GM19324 (cell line): ENCODE measurements around the gene MTX2.
A peak's percentile ranks its signal among the peaks of the same experiment; 100 is the strongest.

Experiments used
- ATAC-seq: cut with Tn5 transposase; IDR thresholded peaks from one replicate; pipeline ENCODE4 v1.9.1; 2021; ENCODE audit warnings: mild to moderate bottlenecking, moderate library complexity; ENCODE audit not compliant: unreplicated experiment, low FRiP score

MTX2 gene

DNA sequence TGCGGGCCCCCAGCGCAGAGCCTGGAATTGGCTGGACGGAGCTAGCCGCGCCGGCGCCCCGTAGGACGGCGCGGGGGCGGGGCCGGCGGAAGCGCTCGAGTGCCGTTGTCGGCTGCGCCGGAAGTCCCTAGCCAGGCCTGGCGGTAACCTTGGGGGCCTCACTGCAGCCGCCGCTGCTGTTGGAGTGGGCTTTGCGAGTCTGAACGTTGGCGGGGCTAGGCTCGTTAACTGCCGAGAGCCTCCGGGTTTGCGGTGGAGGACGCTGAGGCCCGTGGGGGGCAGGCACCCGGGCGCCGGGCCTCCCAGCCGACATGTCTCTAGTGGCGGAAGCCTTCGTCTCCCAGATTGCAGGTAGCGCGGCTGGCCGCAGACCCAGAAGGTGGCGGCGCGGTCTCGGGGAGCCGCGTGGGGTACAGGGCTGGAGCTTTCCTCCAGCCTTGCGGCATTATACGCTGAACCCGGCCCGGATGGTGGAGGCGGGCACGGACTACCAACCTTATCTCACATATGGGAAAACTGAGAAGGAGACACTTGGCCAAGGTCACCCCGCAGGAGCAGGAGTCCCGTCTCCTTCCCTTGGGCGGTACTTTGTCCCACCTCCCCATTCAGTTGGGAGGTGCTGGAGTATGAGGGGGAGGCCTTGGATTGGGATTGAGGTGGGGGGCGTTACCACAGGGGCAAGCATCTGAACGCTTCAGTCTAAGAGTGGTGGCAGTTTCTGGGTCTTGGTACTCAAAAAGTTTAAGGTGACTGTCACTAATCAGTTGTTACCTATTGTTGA lies at the start of gene MTX2:
Gene MTX2, plus strand, starts transcription at position 124 of the 781 bp plus-strand sequence. Its CDS starts 188 bp downstream, at position 312.
- peak; percentile 97 for ATAC-seq

DNA sequence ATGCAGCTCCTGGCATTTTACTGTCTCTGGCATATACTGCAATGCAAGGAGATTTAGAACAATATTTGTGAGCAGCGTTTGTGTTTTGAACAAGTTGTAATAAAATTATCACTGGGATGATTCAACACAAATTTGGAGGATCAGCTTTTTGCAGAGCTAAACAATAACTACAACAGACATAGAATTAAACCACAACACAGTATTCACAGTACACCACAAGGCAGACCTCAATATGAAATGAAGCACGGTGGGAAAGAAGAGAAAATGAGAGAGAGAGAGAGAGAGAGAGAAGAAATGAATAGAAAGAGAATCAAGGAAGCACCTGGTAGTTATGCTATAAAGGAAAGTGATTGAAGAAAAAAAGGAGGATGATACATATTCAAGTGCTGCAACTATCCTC lies 41.4 kb upstream of the MTX2 start:
- no peak for ATAC-seq

DNA sequence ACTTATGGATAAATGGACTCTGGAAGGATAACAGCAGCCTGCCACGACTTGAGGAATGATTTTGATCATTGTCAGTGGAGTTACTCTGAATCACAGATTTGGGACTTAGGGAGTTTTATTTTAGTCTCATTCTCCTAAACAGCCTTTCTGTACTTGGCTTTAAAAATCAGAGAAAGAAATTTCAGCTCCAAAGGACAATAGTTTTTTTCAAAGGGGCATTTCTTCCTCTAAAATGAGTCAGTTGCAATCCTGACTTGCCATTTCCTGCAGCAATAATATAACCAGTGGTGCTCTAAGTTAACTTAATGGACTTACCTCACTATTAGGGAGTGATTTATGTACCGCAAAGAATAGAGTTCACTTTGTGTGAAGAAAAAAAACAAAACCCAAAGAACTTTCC lies 35.1 kb upstream of the MTX2 start:
- ATAC-seq, result no peak

DNA sequence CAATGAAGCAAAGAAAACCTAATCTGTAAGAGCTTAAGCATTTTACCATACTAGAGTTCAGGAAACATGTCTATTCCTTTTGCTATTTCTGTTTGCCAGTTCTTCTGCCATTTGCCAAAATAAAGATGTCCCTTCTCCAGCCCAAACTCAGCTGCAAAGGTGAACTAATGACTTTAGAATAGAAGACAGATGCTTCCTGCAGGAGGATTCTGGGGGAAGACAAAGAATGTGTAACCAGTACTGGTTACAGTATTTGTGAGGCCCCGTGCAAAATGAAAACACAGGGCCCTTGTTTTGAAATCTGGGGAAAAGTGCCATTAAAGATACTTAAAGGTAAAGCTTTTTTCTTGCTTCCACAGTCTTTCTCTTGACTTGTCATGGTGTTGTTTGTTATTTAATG lies 34.3 kb upstream of the MTX2 start:
- no peak for ATAC-seq

DNA sequence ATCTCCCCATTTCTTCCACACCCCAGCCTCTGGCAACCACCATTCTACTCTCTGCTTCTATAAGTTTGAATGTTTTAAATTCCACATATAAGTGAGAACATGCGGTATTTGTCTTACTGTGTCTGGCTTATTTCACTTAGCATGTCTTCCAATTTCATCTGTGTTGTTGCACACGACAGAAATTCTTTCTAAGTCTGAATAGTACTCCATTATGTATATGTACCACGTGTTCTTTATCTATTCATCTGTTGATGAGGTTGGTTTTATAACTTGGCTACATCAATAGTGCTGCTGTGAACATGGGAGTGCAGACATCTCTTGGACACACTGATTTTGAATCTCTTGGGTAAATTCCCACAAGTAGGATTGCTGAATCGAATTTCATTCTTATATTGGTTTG lies 31.8 kb upstream of the MTX2 start:
- no peak for ATAC-seq

DNA sequence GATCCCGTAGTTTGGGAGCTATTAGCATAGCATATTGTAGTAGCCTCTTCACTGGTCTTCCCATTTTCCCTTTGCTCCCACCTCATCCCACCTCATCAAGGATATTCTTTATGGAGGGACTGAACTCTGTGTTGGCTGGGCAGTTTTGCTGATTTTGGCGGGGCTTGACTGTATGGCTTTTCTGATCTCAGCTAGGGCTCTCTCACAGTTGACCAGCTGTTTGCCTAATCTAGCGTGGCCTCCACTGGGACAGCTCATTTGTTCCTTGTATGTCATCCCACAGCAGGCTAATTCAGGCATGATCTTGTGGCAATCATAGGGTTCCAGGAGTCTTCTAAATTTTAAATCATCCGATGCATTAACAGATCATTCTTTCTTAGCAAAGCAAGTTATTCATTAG lies 30.2 kb upstream of the MTX2 start:
- no peak for ATAC-seq

DNA sequence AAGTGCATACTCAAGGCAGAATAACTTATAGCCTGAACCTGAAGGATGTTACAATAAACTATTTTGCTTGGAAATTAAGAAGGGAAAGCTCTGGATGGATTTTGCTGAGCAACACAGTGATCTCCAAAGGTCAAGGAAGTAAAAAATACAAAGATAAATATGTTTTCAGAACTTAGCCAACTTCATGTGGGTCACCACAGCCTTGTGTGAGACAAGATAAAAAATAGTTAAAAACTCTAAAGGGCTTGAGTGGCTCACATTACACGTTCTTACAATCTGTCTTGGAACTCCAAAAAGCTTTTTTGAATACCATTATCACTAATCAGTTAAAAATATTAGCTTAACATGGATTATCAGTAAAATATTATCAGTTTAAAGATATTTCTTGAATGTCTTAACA lies 28.9 kb upstream of the MTX2 start:
- no peak for ATAC-seq

DNA sequence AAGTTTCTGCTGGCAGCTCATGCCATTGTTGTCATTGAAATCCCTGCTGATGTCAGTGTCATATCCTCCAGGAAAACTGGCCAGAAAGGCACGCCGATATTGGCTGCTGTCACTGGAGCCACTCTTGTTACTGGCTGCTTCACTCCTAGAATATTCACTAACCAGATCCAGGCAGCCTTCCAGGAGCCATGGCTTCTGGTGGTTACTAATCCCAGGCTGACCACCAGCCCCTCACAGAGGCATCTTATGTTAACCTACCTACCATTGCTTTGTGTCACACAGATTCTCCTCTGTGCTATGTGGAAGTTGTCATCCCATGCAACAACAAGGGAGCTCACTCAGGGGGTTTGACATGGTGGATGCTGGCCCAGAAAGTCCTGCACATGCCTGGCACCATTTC lies 27.0 kb upstream of the MTX2 start:
- ATAC-seq, result no peak

DNA sequence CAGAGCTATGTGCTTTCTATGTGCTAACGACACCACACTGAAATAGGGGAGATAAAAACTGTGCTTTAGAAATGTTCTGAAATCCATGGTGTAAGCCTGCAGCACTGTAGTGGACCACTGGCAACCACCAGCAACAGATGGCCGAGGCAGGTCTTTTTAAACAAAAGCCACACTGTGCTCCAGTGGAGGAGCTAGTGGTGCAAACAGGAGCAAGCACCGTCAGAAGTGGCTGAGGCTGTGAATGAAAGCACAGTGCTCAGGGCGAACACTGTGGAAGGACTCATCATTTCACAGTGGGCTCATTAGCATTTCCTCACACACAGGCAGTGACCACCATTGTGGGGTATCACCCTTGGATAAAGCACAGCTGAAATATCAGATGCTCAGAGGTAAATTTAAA lies 22.9 kb upstream of the MTX2 start:
- no peak for ATAC-seq

DNA sequence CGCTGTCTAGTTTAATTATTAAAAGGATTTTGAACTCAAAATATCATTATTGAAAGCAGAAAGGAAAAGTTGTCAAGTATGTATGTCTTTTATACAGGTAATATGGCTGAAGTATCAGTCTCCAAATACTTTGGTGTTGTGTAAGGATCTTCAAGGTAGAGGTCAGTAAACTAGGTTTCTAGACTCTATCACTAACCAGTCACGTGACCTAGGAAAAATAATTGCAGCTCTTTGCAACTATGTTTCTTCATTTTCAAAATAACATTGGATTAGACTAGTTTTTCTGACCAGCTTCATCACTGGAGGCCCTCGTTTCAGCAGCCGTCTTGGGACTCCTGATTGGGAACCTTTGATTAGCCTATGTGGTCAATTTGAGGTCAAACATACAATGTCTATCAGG lies 21.4 kb upstream of the MTX2 start:
- no peak for ATAC-seq

DNA sequence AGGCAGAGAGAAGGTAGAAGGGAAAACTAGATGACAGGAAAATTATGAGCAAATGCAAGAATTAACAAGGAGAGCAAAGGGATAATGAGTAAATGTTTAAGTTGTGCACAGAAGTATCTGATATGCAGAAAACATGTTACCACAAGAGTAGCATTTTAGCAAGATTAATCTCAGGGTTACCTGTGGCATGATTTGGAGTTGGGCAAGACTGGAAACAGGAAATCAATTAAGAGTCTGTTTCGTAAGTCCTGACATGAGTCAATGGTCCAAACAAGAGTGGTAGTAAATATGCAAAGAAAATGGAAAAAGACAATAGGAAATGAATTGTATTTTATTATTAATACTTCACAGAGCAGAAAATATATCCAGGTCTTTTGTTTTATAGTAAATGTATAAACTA lies 17.3 kb upstream of the MTX2 start:
- ATAC-seq, result no peak

DNA sequence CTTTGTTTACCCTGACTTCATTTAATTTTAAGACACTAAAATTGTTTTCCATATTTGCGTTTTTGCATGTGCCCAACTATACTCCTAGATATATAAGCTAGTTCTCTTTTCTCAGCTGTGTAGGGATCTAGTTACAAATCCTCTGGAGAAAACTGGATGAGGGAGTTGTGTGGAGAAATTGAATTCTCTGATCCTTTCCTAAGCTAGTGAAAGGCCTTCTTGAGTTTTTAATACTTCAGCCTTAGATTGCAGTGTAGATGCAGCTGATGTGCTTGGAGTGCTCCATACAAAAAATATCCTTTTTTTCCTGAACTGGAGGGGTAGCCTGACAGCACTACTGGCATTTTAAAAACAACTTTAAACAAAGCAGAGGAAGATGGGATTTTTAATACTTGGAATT lies 8.6 kb upstream of the MTX2 start:
- no peak for ATAC-seq

DNA sequence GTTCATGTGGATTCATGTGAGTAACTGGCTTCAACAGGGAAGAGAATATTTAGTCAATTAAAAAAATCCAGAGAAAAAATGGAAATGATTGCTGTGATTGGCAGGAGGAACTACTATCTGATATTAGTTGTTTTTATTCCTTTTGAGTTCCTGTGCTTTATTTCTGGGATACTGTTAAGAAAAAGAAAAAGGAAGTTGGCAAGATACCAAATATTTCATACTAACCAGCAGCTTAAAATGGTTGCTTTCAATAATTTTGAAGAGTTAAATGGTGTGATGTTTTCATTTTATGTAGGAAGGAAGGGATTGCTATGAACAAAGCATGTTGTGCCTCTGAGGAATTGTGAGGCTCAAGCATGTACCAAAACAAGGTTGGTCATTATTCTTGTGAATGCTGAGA lies 8.1 kb upstream of the MTX2 start:
- ATAC-seq, result no peak

DNA sequence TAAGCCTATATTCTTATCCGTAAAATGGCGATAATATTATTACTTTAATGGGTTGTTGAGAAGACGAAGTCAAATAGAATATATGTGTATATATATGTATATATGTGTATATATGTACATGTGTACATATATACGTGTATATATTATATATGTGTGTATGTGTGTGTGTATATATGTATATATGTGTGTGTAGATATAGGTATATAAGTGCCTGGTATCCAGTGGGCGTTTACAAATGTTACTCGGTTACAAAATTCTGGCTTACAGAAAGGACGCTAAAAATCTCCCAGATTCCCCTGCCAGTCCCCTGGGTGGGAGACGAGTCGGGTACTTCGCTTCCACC lies 295 bp upstream of the MTX2 start:
- ATAC-seq, result peak; percentile 15

DNA sequence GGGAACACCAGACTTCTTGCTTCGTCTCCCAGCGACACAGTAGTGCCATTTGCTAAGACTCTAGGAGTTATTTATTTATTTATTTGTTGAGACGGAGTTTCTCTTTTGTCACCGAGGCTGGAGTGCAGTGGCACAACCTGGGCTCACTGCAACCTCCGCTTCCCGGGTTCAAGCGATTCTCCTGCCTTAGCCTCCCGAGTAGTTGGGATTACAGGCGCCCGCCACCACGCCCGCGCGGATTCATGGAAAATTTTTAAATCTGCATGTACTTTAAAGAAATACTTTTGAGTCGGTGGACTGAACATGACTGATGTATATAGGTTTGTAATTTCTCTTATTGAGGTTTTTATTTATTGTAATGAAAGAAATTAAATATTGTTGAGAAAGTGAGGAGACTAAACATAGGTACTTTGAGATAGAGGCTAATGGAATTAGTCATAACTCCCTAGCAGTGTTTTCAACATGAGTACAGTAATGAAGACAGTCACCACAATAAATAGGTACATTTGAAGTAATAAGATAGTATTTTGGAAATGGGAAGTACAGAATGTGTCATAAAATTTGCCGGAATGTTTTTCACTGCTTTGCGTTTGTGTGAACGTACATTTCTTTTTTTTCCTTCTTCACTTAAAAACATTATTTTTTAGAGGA lies 983 bp downstream of the MTX2 start:
- no peak for ATAC-seq

DNA sequence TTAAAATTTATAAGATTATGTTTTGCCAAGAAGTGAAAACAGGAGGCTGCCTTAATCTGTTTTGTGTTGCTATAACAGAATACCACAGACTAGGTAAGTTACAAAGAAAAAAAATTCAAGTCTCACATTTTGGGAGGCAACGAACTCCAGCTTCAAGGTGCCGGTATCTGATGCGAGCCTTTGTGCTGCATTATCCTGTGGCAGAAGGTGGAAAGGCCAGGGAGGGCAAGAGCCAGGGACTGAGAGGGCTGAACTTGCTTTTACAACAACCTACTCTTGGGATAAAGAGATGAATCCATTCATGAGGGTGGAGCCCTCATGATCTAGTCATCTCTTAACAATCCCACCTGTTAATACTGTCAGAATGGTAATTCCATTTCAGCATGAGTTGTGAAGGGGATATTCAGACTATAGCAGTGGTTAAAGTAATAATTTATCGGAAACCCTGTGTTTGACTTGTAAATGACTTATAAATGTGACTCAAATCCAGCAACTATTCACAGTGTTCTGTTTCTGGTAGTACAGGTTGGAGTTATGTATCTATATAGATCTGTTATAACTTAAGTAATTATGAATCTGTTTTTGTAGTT lies 3.7 kb downstream of the MTX2 start:
- ATAC-seq, result no peak

DNA sequence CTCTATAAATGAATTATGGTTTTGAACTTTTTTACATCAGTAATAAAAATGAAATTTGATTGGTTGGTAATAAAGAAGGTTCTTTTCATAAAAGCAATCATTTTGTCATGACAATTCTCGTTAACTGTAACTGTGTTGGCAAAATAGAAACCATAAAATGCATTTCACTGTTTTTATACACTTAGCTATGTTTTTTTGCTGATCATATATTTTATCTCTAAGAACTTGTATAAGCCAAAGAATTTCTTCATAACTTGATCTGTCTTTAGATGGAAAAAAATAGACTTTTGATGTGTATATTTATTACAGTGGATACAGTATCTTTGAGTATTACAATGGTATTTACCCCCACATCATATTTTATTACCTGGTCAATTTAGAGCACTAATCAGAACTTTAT lies 9.7 kb downstream of the MTX2 start:
- no peak for ATAC-seq

DNA sequence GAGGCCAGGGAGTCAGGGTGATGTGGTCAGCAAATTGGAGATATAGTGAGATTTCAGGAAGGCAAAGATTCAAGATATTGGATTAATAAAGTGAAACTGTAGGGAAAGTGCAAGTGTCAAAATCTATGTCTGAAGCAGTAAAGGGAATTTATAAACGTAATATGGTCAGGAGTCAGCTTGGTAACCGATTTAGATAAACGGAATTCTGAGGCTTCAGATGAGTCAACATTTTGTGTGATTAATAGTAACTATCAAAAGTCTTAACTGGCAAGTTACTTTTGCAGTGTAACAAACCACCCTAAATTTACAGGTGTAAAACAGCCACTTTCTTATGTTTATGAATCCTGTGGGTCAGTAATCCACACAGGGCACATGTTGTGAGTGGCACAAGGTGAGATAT lies 10.9 kb downstream of the MTX2 start:
- ATAC-seq, result no peak

DNA sequence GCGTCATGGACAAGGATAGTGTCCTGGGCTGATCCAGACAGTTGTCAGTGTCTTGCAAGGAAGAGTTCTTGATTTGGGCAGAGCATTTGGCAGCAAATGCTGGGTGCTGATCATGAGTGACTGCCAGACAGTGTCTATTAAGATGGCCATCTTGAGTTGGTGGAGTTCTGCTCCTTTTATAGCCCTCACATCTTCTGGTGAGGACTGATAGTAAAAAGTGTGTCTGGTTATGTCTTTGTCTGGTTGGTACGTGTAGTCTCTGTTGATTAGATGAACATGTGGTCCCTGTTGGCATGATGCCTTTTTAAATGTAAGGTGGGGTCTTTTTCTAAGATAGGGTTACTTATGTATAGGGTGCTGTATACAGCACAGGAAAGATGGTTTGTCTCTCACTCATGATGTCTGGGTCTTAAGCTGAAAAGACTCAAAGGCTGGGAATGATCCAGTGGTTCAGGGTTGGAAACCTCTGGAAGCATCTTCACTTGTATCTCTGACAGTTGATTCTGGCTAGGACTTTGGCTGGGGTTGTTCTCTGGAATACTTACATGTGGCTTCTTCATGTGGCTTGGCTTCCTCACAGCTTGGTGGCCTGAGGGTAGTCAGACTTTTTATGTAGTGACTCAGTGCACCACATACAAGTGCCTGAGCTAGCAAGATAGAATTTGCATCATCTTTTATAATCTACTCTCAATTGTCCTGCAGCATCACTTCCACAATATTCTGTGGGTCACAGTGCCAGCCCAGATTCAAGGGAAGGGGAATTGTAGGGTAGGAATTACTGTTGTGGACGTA lies 11.8 kb downstream of the MTX2 start:
- ATAC-seq, result no peak

DNA sequence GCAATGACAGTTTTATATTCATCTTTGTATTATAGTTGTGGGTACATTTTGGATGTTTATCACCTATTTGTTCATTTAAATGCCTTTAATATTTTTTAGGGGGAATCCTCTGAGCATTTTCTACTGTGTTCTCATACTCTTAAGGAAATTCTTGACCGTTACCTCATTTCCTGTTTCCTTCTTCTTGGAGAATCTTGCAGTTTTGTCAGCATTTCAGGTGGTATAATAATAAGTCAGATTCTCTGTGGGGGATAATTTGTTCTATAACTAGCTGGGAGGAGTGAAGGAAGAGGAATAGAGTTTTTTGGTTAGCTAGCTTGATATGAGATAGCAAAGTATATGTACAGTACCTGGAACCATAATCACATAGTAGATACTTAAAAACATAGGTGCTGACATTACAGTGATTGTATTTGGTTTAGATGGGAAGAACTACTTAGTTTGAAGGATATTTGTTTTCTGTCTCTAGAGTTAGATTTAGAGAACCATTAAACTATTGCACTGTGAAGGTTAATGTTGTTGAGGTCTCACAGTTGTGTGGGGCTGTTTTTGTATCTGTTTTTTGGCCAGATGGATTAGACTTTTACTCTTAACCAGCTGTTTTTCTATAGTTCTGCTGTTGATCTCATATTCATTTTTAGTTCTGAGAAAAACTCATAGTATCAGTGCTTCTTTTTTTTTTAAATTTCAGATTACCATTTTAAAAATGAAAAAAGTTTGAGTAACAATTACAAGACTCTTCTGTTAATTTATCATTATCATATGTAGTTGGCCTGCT lies 14.2 kb downstream of the MTX2 start:
- ATAC-seq, result no peak
